ENCODE results near the gene DISC1. TPM values are rescaled to one million over a fixed set of nuclear protein-coding genes. Genes with fewer than 3 reads are reported as not detected.

DISC1 gene
- total and polyA plus RNA-seq, 2 of the 13 experiments (the other 11 are each of a cell fraction or from before 2014, with no cell fraction given): 4.2 to 4.6 TPM

DNA sequence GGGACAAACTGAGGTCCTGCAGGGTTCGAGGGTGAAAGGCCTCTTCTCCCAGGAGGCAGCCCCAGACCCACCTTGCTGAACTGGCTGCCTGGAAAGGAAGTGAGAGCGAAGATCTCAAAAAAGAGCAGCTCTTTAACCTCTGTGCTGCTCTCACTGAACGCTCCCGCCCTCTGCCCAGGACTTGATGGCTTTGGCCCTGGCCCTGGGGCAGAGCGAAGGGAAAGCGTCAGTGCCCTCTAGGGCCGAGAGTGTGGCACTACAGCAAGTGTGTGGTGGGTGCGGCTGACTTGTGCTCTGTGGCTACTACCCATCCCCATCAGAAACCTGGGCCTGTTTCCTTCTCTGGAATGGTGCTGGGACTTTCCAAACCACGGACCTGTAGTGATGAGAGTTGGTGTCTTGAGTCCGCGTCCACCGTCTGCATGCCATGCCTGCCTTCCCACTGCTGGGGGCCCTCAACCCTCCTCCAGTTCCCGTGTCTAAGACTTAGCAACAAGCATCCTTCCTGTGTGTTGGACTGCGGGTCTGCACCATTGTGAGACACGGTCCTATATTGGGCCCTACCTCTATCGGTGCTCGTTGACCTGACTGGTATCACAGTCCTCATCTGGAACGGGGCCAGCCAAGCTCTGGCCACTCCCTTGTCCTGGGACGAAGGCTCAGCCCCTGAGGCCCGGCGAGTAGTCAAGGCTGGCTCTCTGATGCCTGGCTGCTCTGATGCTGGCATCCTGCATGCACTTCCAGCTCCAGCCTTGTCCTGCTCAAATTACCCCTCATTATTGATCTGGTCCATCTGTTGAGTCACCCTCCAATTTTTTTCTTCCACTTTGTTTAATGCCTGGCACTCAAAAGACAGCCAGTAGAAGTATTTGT, 180.3 kb downstream of the DISC1 start (continued):
- TF ChIP-seq, protein P1, sequence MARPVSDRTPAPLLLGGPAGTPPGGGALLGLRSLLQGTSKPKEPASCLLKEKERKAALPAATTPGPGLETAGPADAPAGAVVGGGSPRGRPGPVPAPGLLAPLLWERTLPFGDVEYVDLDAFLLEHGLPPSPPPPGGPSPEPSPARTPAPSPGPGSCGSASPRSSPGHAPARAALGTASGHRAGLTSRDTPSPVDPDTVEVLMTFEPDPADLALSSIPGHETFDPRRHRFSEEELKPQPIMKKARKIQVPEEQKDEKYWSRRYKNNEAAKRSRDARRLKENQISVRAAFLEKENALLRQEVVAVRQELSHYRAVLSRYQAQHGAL (CRISPR knock-in tag; IDR thresholded peaks at IDR 0.05; ENCODE audit: not compliant biosample characterization): no peak
- no peak for TF ChIP-seq ZBTB42 (CRISPR knock-in tag; IDR thresholded peaks at IDR 0.05)
- 0 out of 2 replicates have a peak, but pooled peaks have one; percentile 27 for TF ChIP-seq ZBTB38 (CRISPR knock-in tag; IDR thresholded peaks at IDR 0.05)
- no peak for TF ChIP-seq IKZF1 (IDR thresholded peaks at IDR 0.05)
- TF ChIP-seq, protein P2, sequence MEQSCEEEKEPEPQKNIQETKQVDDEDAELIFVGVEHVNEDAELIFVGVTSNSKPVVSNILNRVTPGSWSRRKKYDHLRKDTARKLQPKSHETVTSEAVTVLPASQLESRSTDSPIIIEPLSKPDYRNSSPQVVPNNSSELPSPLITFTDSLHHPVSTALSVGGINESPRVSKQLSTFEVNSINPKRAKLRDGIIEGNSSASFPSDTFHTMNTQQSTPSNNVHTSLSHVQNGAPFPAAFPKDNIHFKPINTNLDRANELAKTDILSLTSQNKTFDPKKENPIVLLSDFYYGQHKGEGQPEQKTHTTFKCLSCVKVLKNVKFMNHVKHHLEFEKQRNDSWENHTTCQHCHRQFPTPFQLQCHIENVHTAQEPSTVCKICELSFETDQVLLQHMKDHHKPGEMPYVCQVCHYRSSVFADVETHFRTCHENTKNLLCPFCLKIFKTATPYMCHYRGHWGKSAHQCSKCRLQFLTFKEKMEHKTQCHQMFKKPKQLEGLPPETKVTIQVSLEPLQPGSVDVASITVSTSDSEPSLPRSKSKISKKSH (CRISPR knock-in tag; IDR thresholded peaks at IDR 0.05; ENCODE audit: borderline replicate concordance): 0 out of 2 replicates have a peak, but pooled peaks have one; percentile 13
- TF ChIP-seq HNF4A (CRISPR knock-in tag; IDR thresholded peaks at IDR 0.05): peak; percentile 33; the same call in 1 of the 2 replicates
- TF ChIP-seq, protein P3, sequence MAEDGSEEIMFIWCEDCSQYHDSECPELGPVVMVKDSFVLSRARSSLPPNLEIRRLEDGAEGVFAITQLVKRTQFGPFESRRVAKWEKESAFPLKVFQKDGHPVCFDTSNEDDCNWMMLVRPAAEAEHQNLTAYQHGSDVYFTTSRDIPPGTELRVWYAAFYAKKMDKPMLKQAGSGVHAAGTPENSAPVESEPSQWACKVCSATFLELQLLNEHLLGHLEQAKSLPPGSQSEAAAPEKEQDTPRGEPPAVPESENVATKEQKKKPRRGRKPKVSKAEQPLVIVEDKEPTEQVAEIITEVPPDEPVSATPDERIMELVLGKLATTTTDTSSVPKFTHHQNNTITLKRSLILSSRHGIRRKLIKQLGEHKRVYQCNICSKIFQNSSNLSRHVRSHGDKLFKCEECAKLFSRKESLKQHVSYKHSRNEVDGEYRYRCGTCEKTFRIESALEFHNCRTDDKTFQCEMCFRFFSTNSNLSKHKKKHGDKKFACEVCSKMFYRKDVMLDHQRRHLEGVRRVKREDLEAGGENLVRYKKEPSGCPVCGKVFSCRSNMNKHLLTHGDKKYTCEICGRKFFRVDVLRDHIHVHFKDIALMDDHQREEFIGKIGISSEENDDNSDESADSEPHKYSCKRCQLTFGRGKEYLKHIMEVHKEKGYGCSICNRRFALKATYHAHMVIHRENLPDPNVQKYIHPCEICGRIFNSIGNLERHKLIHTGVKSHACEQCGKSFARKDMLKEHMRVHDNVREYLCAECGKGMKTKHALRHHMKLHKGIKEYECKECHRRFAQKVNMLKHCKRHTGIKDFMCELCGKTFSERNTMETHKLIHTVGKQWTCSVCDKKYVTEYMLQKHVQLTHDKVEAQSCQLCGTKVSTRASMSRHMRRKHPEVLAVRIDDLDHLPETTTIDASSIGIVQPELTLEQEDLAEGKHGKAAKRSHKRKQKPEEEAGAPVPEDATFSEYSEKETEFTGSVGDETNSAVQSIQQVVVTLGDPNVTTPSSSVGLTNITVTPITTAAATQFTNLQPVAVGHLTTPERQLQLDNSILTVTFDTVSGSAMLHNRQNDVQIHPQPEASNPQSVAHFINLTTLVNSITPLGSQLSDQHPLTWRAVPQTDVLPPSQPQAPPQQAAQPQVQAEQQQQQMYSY (CRISPR knock-in tag; IDR thresholded peaks at IDR 0.05): no peak
- TF ChIP-seq SOX5 (CRISPR knock-in tag; IDR thresholded peaks at IDR 0.05; ENCODE audit: borderline replicate concordance): no peak
- no peak for TF ChIP-seq KDM3A (CRISPR knock-in tag; IDR thresholded peaks at IDR 0.05; ENCODE audit: low read depth)
- TF ChIP-seq GLI4 (CRISPR knock-in tag; IDR thresholded peaks at IDR 0.05; ENCODE audit: borderline replicate concordance): no peak
- TF ChIP-seq, protein P4, sequence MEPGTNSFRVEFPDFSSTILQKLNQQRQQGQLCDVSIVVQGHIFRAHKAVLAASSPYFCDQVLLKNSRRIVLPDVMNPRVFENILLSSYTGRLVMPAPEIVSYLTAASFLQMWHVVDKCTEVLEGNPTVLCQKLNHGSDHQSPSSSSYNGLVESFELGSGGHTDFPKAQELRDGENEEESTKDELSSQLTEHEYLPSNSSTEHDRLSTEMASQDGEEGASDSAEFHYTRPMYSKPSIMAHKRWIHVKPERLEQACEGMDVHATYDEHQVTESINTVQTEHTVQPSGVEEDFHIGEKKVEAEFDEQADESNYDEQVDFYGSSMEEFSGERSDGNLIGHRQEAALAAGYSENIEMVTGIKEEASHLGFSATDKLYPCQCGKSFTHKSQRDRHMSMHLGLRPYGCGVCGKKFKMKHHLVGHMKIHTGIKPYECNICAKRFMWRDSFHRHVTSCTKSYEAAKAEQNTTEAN (CRISPR knock-in tag; conservative IDR thresholded peaks at IDR 0.05): no peak
- TF ChIP-seq, protein P5, sequence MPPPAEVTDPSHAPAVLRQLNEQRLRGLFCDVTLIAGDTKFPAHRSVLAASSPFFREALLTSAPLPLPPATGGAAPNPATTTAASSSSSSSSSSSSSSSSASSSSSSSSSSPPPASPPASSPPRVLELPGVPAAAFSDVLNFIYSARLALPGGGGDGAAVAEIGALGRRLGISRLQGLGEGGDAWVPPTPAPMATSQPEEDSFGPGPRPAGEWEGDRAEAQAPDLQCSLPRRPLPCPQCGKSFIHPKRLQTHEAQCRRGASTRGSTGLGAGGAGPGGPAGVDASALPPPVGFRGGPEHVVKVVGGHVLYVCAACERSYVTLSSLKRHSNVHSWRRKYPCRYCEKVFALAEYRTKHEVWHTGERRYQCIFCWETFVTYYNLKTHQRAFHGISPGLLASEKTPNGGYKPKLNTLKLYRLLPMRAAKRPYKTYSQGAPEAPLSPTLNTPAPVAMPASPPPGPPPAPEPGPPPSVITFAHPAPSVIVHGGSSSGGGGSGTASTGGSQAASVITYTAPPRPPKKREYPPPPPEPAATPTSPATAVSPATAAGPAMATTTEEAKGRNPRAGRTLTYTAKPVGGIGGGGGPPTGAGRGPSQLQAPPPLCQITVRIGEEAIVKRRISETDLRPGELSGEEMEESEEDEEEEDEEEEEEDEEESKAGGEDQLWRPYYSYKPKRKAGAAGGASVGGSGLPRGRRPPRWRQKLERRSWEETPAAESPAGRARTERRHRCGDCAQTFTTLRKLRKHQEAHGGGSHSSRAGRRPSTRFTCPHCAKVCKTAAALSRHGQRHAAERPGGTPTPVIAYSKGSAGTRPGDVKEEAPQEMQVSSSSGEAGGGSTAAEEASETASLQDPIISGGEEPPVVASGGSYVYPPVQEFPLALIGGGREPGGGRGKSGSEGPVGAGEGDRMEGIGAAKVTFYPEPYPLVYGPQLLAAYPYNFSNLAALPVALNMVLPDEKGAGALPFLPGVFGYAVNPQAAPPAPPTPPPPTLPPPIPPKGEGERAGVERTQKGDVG (CRISPR knock-in tag; IDR thresholded peaks at IDR 0.05; ENCODE audit: borderline replicate concordance): no peak
- peak; percentile 26; the same call in 1 of the 2 replicates for TF ChIP-seq ZNF501 (CRISPR knock-in tag; IDR thresholded peaks at IDR 0.05)
- no peak for TF ChIP-seq ZNF567 (CRISPR knock-in tag; IDR thresholded peaks at IDR 0.05; ENCODE audit: borderline replicate concordance)
- TF ChIP-seq TBP (CRISPR knock-in tag; IDR thresholded peaks at IDR 0.05): no peak
